HG03159 (cell line): ENCODE data around the gene NRXN3.

ENCODE experiments used
- ATAC-seq: cut with Tn5 transposase; IDR thresholded peaks from one replicate; pipeline ENCODE4 v1.9.1; 2021; ENCODE audit warnings: mild to moderate bottlenecking, moderate library complexity; ENCODE audit not compliant: unreplicated experiment

The NRXN3 gene

GRCh38 chr14:79871136-79871535 is 1701.0 kb downstream of the NRXN3 start:
- ATAC-seq, result no peak

DNA sequence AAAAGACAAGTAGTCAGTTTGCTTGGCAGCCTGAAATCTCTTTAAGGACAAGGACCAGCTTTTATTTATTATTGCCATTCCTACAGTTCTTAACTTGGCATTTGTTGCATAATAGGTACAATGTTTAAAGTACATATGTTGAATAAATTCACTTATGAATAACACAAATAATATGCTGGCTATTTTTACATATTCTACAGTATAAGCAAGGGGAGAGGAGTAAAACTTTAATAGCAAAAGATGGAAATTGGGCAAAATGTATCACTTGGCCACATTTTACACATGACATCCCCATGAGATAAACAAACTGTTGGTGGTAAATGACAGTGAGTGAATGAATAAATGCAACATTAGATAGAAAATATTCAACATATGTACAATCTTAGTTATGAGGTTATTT is 1708.1 kb downstream of the NRXN3 start:
- ATAC-seq, result no peak

DNA sequence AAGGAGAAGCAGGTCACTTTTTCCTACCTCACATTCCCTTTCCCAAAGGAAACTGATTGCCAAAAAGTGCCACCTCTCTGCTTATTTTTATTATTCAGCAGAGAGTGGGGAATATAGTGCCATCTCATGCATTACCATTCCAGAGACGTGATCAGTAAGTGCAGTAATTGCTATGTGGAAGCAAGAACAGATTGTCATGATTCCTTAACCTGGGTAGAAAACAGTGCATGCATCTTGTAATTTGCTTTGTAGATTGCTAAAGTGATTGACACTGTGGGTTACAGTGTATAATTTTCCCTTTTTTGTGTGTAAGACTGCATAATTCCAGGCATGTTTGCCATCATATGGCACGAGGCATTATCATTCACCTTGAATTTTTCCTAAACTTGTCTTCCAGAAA is 1708.6 kb downstream of the NRXN3 start:
- ATAC-seq, result no peak

GRCh38 chr14:79881299-79881698 is 1711.1 kb downstream of the NRXN3 start:
- no peak for ATAC-seq

DNA sequence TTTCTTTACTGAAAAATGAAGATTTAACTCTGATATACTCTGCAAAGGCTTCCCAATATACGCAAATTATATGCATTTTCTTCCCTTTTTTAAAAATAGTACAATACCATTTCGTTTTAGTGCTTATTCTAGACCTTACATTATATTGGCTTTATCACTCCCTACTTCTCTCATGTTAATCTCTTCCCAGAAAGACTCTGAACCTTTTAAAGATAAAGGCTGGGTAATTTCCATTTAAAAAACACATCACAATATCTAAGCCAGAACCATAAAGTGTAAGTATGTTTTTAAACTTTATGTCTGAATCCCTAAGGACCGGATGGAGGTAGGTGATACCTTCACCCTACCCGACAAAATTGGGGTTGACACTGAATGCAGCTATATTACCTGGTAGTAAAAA is 1720.4 kb downstream of the NRXN3 start:
- no peak for ATAC-seq

GRCh38 chr14:79896009-79896408 is 1725.8 kb downstream of the NRXN3 start:
- ATAC-seq, result no peak

DNA sequence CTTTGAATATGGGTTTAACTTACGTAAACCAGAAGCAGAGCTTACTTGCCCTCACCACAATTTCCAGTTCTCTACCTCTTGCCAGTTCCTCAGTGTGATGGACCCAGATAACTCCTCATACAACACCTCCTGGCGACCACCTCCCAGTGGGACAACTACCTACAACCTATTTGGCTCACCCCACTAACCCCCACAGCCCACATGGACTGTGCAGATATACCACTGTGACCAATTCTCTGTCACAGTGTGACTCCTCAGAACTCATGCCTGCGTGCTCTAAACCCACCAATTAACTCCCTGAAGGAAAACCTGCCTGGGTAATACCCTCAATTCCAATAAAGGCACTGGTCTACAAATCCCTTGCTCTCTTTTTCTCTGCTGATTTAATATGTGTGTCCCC is 1729.4 kb downstream of the NRXN3 start:
- ATAC-seq, result no peak

- no peak for ATAC-seq
Observed at GRCh38 chr14:79904497-79904896, 1734.3 kb downstream of the NRXN3 start.

- ATAC-seq, result no peak
Observed at GRCh38 chr14:79906994-79907393, 1736.8 kb downstream of the NRXN3 start.

DNA sequence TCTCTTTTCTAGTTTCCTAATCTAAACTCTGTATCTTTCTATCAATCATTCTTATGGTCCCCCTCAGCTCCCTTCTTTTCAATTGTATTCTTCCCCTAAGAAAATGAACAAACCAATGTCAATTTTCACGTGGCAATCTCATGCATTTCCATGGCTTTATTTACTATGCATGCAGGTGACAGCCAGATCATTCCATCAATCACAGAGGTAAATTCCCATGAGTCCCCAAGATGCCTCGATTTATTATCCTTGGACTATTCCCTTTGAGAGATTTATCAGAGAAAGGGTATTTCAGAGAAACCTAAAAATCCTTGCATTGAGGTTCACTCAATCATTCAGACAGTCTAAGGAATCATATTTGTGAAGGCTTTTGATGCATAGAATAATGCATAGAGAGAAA is 1739.9 kb downstream of the NRXN3 start:
- no peak for ATAC-seq

DNA sequence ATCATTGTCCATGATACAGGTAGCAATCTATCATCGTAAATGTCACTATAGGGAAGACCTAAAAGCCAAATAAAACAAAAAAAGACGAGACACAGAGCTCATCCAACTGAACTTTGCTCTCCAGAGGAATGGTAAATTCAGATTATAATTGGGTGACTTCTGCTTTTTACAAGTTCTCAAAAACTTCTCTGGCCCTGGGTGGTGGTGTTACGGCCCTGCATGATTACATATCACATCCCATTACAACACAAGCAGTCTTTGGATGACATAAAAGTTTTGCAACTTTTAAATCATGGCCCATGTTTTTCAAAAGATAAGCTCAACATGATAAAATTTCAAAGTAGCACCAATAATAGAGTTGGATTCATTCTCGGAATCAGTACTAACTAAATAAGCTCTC is 1741.6 kb downstream of the NRXN3 start:
- no peak for ATAC-seq

DNA sequence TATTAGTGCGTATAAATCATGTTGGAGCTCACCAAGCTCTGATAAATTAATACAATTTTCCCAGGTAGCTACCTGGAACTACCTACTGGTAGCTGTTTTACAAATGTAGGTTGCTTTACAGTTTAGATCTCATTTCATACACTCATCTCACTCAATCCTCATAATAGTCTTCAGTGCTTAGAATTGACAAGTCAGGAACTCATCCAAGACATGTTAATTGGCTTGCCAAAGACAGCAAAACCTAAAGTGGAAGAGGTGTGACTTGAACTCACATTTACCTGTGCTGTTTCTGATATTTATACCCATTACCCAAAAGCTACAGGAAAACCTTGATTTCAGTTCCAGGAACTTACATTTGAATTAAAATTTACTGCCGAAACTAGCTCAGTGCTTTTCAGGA is 1744.4 kb downstream of the NRXN3 start:
- ATAC-seq, result no peak

DNA sequence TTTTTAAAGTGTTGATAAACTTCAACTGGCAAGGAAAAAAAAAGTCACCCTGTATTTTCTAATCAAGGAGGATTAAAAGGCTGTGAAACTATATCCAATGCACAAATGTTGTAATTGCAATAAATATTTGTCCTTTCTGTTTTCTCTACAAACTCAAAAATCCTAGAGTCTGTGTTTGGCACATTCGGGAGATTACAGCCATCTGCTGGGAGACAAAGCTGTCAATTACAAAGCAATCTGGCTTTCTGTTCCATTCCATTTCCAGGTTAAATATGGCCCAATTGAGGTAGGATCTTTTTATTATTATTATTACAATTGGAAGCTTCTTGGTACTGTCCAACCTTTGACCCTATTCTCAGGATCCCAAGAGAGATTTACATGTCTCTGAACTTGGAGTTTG is 1745.2 kb downstream of the NRXN3 start:
- ATAC-seq, result no peak

GRCh38 chr14:79916281-79916680 is 1746.1 kb downstream of the NRXN3 start:
- ATAC-seq, result no peak

GRCh38 chr14:79916892-79917291 is 1746.7 kb downstream of the NRXN3 start:
- ATAC-seq, result no peak
